Mesenchymal stem cell (in vitro differentiated cells and primary cell): ENCODE data around the gene TUBAL3.

Experiments
- DNase-seq: peaks from one replicate; pipeline ENCODE4 v3.0.0-alpha.2; 2013
- H2AFZ ChIP-seq: one replicate; pipeline ENCODE4 v1.6.1; 2013; ENCODE audit warnings: low read depth, mild to moderate bottlenecking, control low read depth, inconsistent platforms, low read length, moderate library complexity
- H2AK5ac ChIP-seq: 2 replicates; pipeline ENCODE4 v1.6.1; 2013; ENCODE audit warnings: low read length, moderate library complexity, mild to moderate bottlenecking, inconsistent platforms; ENCODE audit not compliant: severe bottlenecking
- H2BK120ac ChIP-seq: one replicate; pipeline ENCODE4 v1.6.1; 2013; ENCODE audit warnings: low read depth, mild to moderate bottlenecking, inconsistent platforms, low read length, moderate library complexity
- H2BK12ac ChIP-seq, 2 experiments: one replicate each; pipeline ENCODE4 v1.6.1; 2013; ENCODE audit warnings: inconsistent platforms in 2 of 2, low read length in 2 of 2, mild to moderate bottlenecking in 2 of 2, moderate library complexity in 2 of 2, control low read depth in 1 of 2
- H2BK15ac ChIP-seq: one replicate; pipeline ENCODE4 v1.6.1; 2013; ENCODE audit warnings: mild to moderate bottlenecking, low read depth, inconsistent platforms; ENCODE audit not compliant: poor library complexity, severe bottlenecking
- H2BK5ac ChIP-seq: 2 replicates; pipeline ENCODE4 v1.6.1; 2013; ENCODE audit warnings: low read depth, mild to moderate bottlenecking, low read length, control low read depth, inconsistent platforms; ENCODE audit not compliant: poor library complexity, severe bottlenecking
- H3K14ac ChIP-seq, 2 experiments: one replicate each; pipeline ENCODE4 v1.6.1; 2013; ENCODE audit warnings: inconsistent platforms in 2 of 2, low read length in 2 of 2, control low read depth in 1 of 2, mild to moderate bottlenecking in 1 of 2, moderate library complexity in 1 of 2
- H3K18ac ChIP-seq, 2 experiments: one replicate each; pipeline ENCODE4 v1.6.1; 2013; ENCODE audit warnings: inconsistent platforms in 2 of 2, low read length in 2 of 2, control low read depth in 1 of 2, low read depth in 1 of 2, mild to moderate bottlenecking in 1 of 2
- H3K23ac ChIP-seq, 2 experiments: one replicate each; pipeline ENCODE4 v1.6.1; 2013; ENCODE audit warnings: inconsistent platforms in 2 of 2, low read length in 2 of 2, mild to moderate bottlenecking in 2 of 2, moderate library complexity in 2 of 2, control low read depth in 1 of 2
- H3K27ac ChIP-seq: 2 replicates; pipeline ENCODE4 v1.5.1; 2013; ENCODE audit warnings: mild to moderate bottlenecking, moderate library complexity, low read length, control low read depth, inconsistent platforms; ENCODE audit not compliant: poor library complexity, severe bottlenecking
- H3K27me3 ChIP-seq, 2 experiments: 2 replicates each; pipeline versions ENCODE4 v1.6.1 to v1.7.0; 2013; ENCODE audit warnings: low read length in 2 of 2, mild to moderate bottlenecking in 2 of 2, moderate library complexity in 2 of 2, control low read depth in 1 of 2, inconsistent platforms in 1 of 2; ENCODE audit not compliant: control insufficient read depth in 1 of 2, insufficient read depth in 1 of 2
- H3K36me3 ChIP-seq, 2 experiments: 2 replicates each; pipeline versions ENCODE4 v1.6.1 to v1.7.0; 2013; ENCODE audit warnings: low read length in 2 of 2, control low read depth in 1 of 2, inconsistent platforms in 1 of 2, low read depth in 1 of 2, mild to moderate bottlenecking in 1 of 2; ENCODE audit not compliant: insufficient read depth in 2 of 2, control insufficient read depth in 1 of 2
- H3K4ac ChIP-seq, 2 experiments: one replicate each; pipeline ENCODE4 v1.6.1; 2013; ENCODE audit warnings: inconsistent platforms in 2 of 2, low read length in 2 of 2, mild to moderate bottlenecking in 2 of 2, moderate library complexity in 2 of 2, control low read depth in 1 of 2, low read depth in 1 of 2
- H3K4me1 ChIP-seq: 2 replicates; pipeline ENCODE4 v1.6.1; 2013; ENCODE audit warnings: low read depth, low read length, control low read depth; ENCODE audit not compliant: control insufficient read depth, insufficient read depth
- H3K4me2 ChIP-seq: 2 replicates; pipeline ENCODE4 v1.6.1; 2013; ENCODE audit warnings: low read length, mild to moderate bottlenecking, inconsistent platforms; ENCODE audit not compliant: poor library complexity, severe bottlenecking
- H3K4me3 ChIP-seq, 2 experiments: 2 replicates each; pipeline versions ENCODE4 v1.5.1 to v1.7.0; 2013; ENCODE audit warnings: low read length in 2 of 2, mild to moderate bottlenecking in 2 of 2, control low read depth in 1 of 2, low read depth in 1 of 2; ENCODE audit not compliant: insufficient read depth in 1 of 2
- H3K79me1 ChIP-seq: replicated peaks from 2 replicates; pipeline ENCODE4 v1.6.1; 2013; ENCODE audit warnings: mild to moderate bottlenecking, control low read depth, low read length, inconsistent platforms; ENCODE audit not compliant: poor library complexity, severe bottlenecking
- H3K9ac ChIP-seq: 2 replicates; pipeline ENCODE4 v1.7.0; 2013; ENCODE audit warnings: mild to moderate bottlenecking, low read length, moderate library complexity
- H3K9me3 ChIP-seq: 2 replicates; pipeline ENCODE4 v1.7.0; 2013; ENCODE audit warnings: mild to moderate bottlenecking, low read length; ENCODE audit not compliant: control insufficient read depth
- H4K8ac ChIP-seq: one replicate; pipeline ENCODE4 v1.6.1; 2013; ENCODE audit warnings: inconsistent platforms, mild to moderate bottlenecking, low read length, moderate library complexity
- H4K91ac ChIP-seq: one replicate; pipeline ENCODE4 v1.6.1; 2013; ENCODE audit warnings: mild to moderate bottlenecking, low read length, inconsistent platforms
- WGBS: methylation state at CpG from one replicate; pipeline ENCODE4 v1.1.7; 2013; ENCODE audit warnings: mixed read lengths; 5-methylcytosine and 5-hydroxymethylcytosine counted together

Gene TUBAL3

GRCh38 chr10:5424751-5425150 is 20.1 kb upstream of the TUBAL3 start:
- Histone ChIP-seq H3K4me3 (no peak overlapping the region), H3K36me3 (no peaks in the 10 kb centered on the region), H3K4me1 (no peaks in the 10 kb centered on the region), H2BK5ac (no peak overlapping the region), H2BK120ac (peak overlapping the region; percentile 5), H2BK15ac (no peak overlapping the region), H3K9ac (no peak overlapping the region), H4K91ac (no peak overlapping the region), H2BK12ac (no peak overlapping the region), H3K18ac (no peak overlapping the region), H3K27ac (no peak overlapping the region), H3K14ac (no peak overlapping the region), H2AFZ (no peak overlapping the region), H3K27me3 (no peaks in the 10 kb centered on the region), H3K4me2 (no peak overlapping the region), H3K79me1 (peaks cover 17% of the 10 kb centered on the region), H3K4ac (no peak overlapping the region), H3K9me3 (peaks cover 2% of the 10 kb centered on the region), H4K8ac (no peak overlapping the region), H3K23ac (no peak overlapping the region), H2AK5ac (no peak overlapping the region)
- 94% methylated on average over 3 of the region's 4 CpGs for WGBS
- DNase-seq = no peak

GRCh38 chr10:5423771-5424170 is 19.1 kb upstream of the TUBAL3 start:
- Histone ChIP-seq H3K4me2 (no peak overlapping the region), H3K79me1 (peaks cover 17% of the 10 kb centered on the region), H3K4ac (no peak overlapping the region), H2AK5ac (no peak overlapping the region), H4K8ac (no peak overlapping the region), H2BK120ac (no peak overlapping the region), H2BK5ac (no peak overlapping the region), H2BK12ac (no peak overlapping the region), H3K18ac (no peak overlapping the region), H3K27me3 (no peaks in the 10 kb centered on the region), H3K14ac (no peak overlapping the region), H3K4me3 (no peak overlapping the region), H3K4me1 (no peaks in the 10 kb centered on the region), H3K23ac (no peak overlapping the region), H3K27ac (no peak overlapping the region), H3K9ac (peak overlapping the region; percentile 20), H2BK15ac (no peak overlapping the region), H2AFZ (no peak overlapping the region), H4K91ac (no peak overlapping the region), H3K9me3 (peaks cover 11% of the 10 kb centered on the region), H3K36me3 (no peaks in the 10 kb centered on the region)
- 50% methylated on average over 2 of the region's 2 CpGs for WGBS
- no peak for DNase-seq

- Histone ChIP-seq H2BK5ac (no peak overlapping the region), H3K9ac (no peak overlapping the region), H3K18ac (no peak overlapping the region), H3K4me3 (no peak overlapping the region), H3K4me1 (no peaks in the 10 kb centered on the region), H3K27ac (no peak overlapping the region), H2AK5ac (no peak overlapping the region), H2AFZ (no peak overlapping the region), H3K23ac (no peak overlapping the region), H2BK12ac (no peak overlapping the region), H2BK15ac (no peak overlapping the region), H3K9me3 (peaks cover 19% of the 10 kb centered on the region), H3K4me2 (no peak overlapping the region), H3K27me3 (no peaks in the 10 kb centered on the region), H4K91ac (no peak overlapping the region), H3K36me3 (peaks cover 0 to 3% of the 10 kb centered on the region in 2 experiments), H3K4ac (no peak overlapping the region), H4K8ac (no peak overlapping the region), H3K79me1 (peaks cover 15% of the 10 kb centered on the region), H2BK120ac (no peak overlapping the region), H3K14ac (no peak overlapping the region)
- no peak for DNase-seq
- 89% methylated on average over 3 of the region's 3 CpGs for WGBS
Measured at GRCh38 chr10:5419466-5420094, 15.0 kb upstream of the TUBAL3 start.

GRCh38 chr10:5418584-5418983 is 14.0 kb upstream of the TUBAL3 start:
- Histone ChIP-seq H3K4me1 (no peaks in the 10 kb centered on the region), H2BK120ac (no peak overlapping the region), H3K4me2 (no peak overlapping the region), H3K18ac (no peak overlapping the region), H2AFZ (no peak overlapping the region), H3K9me3 (peaks cover 19% of the 10 kb centered on the region), H3K4ac (no peak overlapping the region), H3K9ac (no peak overlapping the region), H4K8ac (no peak overlapping the region), H4K91ac (no peak overlapping the region), H3K4me3 (no peak overlapping the region), H3K23ac (no peak overlapping the region), H2BK12ac (no peak overlapping the region), H3K36me3 (peaks cover 0 to 3% of the 10 kb centered on the region in 2 experiments), H2AK5ac (no peak overlapping the region), H3K27ac (no peak overlapping the region), H3K27me3 (no peaks in the 10 kb centered on the region), H3K79me1 (peaks cover 15% of the 10 kb centered on the region), H2BK5ac (no peak overlapping the region), H2BK15ac (no peak overlapping the region), H3K14ac (no peak overlapping the region)
- DNase-seq = no peak
